Measurements from ENCODE around the gene STEEP1.
A peak's percentile ranks its signal among the peaks of the same experiment; 100 is the strongest.
"Not testable (repeated sequence)": the region's sequence is repeated elsewhere in the genome, so short reads cannot be mapped to it uniquely, and the experiment has no call there.

The STEEP1 gene

DNA sequence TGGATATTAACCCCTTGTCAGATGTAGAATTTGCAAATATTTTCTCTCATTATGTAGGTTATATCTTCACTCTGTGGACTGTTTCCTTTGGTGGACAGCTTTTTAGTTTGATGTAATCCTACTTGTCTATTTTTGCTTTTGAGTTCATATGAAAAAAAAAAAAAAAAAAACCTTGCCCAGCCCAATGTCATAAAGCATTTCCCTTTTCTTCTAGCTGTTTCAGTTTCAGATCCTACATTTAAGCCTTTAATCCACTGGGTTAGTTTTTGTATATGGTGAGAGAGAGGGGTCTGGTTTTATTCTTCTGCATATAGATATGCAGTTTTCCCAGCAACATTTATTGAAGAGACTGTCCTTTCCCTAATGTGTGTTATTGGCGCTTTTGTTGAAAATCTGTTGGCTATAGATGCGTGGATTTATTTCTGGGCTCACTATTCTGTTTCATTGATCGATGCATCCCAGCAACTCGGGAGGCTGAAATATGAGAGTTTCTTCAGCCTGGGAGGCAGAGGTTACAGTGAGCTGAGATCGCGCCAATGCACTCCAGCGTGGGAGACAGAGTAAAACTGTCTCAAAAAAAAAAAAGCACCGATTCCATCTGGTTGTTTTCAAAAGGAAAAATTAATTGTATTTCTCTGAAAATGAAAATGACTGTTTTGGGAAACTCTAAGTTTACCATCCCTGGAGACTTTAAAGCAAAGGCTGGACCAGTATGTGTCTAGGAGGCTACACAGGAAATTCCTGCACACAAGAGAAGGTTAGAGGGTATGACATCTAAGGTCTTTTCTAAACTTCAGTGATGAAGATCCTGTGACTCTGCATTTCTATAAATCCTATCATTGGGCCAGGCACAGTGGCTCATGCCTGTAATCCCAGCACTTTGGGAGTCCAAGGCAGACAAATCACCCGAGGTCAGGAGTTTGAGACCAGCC lies 35.6 kb downstream of the STEEP1 start:
- DNase-seq, result no peak

DNA sequence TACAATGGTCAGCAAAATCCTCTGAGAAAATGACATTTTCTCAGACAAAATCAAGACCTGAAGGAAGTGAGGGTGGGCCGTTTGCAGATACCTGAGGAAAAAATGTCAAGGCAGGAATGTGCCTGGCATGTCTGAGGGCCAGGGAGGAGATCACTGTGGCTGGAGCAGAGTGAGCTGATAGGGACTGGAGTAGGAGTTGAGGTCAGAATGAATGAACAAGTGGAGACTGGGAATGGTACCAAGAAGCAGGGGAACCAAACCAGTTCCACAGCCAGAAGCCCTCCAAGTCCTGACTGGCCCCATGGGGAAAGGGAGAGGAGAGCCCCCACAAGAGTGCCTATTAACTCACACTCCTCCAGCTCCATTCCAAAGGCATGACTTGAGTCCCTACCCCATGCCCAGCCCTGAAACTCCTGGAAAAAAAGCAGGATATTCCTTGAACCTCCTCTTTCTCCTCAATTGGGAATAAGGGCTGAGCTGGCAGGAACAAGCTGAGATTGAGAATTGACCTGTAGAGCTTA lies 41.5 kb downstream of the STEEP1 start:
- no peak for DNase-seq

DNA sequence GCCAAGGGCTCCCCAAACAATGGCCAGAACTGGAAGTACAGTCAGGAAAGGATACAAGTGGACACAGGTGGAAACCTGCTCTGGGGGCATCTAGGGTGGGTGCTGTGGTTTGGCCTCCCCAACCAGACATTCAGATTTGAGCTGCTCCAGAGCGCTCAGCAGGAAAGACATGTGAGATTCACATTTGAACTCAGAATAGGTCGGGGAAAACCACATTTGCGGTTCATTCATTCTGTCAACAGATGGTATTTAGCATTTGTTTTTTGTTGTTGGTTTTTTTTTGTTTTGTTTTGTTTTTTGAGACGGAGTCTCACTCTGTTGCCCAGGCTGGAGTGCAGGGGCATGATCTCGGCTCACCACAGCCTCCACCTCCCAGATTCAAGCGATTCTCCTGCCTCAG lies 44.0 kb downstream of the STEEP1 start:
- no peak for DNase-seq

DNA sequence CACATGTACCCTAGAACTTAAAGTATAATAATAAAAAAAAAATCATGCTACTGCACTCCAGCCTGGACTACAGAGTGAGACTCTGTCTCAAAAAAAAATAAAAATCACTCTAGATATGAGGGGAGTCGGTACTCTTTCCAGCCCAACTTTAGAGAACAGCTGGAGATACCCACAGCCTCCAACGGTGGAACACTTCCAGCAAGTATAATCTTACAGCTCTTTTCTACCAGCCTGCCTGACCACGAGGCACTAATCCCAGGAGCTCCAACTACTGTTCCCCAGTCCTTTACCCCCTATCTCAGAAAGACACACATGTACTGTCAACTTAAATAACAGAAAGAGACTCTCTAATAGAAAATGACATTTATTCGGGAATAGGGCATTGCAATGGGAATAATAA lies 46.8 kb downstream of the STEEP1 start:
- DNase-seq, result no peak

DNA sequence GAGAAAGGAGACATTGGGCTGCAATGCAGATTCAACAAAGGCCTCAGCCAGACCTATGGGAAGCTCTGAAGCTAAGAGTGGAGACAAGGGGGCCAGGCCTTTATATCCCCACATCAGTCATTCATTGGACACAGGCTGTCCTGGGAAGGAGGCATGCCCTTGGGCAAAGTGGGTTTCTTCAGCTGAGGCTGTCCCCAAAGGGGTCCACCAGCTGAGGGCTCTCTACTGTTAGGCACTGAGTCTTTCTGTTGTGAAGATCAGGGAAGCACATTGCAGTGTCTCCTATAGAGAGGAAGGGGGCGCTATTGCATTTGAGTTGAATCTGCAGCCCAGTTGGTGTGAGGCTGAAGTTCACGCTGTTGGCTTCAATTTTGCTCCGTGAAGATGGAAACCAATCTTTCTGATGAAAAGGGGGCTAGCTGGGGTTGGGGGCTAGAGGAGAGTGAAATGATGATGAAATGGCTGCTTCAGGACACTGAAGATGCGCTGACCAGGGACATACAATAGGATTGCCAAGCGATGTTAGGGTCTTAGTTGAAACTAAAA lies 49.0 kb downstream of the STEEP1 start:
- DNase-seq, result peak; percentile 61

DNA sequence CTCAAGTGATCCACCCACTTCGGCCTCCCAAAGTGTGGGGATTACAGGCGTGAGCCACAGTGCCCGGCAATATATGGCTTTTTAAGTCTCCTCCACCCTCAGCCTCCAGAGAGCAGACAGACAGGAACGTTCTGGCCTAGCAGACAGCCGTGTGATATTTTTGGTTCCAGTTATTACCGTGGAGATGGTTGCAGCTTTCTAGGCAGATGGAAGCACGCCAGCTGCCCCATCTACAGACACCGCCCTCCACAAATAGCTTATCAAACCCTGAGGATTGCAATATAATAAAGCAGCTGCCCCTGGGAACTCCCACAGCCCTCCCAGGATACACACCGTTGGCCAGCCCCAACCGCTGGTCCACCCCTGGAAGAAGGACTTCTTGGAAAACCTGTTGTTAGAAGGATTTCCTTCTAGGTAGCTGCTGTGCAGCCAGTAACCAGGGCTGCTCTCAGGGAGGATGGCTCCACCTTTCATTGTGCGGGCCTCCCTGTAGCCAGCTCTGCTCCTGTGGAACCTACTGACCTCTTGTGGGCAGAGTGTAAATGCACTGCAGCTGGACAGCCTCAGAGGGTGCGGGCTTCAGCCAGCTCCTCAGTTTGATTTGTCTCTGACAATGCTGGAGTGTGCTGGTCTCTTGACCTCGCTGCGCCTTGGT lies 52.9 kb downstream of the STEEP1 start:
- DNase-seq, result peak; percentile 62

DNA sequence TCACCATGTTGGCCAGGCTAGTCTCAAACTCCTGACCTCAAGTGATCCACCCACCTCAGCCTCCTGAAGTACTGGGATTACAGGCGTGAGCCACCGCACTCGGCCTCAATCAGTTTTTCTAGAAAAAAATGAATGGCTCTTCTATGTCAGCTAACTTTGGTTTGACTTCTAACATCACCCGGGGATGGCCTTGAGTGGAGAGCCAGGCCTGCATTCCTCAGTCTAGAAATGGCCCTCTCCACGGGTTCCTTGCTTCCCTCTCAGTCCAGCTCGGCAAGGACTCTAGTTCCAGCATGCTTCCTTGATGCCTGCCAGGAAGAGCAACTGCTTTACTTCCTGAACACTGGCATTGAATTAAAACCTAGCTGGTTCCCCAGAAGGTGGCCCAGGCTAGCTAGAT lies 58.0 kb downstream of the STEEP1 start:
- no peak for DNase-seq

DNA sequence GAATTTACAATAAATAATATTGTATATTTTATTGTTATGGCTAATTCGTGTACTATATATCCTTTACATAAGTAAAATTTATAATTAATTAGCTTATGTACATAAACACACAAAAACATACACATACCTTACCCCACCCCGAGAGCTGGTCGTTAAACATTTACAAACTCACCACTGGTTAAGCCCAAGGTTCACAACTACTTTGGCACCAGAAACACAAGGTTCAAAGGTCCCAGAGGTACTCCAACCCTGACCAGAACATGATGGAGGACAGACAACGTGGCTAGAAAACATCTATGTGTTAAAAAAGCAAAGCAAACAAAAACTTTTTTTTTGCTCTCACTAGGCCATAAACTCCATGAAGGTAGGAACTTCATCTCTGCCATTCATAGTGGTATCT lies 59.3 kb downstream of the STEEP1 start:
- DNase-seq, result no peak

DNA sequence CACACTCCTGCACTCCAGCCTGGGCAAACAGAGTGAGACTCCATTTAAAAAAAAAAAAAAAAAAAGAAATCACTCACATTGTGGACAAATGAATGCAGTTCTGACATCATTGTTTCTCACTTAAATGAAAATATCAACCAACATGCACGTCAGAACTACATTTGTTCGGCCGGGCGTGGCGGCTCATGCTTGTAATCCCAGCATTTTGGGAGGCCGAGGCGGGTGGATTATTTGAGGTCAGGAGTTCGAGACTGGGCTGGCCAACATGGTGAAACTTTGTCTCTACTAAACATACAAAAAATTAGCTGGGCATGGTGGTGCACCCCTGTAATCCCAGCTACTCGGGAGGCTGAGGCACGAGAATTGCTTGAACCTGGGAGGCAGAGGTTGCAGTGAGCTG lies 60.1 kb downstream of the STEEP1 start:
- DNase-seq, result not testable (repeated sequence)

DNA sequence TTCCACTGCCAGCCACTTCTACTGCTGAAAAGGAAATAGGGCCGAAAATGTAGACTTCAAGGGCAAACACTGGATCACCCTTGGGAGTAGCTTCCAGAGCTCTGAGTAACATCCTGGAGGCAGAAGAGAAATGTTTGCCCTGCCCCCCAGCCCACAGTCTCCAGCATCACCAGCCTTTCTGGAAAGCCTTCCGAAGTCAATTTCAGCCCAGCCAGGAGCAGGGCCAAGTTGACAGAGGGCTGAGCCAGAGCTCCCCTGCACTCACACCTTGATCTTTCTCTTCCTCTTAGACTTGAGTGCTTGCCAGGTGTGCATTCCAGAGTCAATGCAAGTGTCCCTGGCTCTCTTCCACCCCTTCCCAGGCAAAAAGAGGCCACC lies 61.7 kb downstream of the STEEP1 start:
- DNase-seq, result peak; percentile 91

DNA sequence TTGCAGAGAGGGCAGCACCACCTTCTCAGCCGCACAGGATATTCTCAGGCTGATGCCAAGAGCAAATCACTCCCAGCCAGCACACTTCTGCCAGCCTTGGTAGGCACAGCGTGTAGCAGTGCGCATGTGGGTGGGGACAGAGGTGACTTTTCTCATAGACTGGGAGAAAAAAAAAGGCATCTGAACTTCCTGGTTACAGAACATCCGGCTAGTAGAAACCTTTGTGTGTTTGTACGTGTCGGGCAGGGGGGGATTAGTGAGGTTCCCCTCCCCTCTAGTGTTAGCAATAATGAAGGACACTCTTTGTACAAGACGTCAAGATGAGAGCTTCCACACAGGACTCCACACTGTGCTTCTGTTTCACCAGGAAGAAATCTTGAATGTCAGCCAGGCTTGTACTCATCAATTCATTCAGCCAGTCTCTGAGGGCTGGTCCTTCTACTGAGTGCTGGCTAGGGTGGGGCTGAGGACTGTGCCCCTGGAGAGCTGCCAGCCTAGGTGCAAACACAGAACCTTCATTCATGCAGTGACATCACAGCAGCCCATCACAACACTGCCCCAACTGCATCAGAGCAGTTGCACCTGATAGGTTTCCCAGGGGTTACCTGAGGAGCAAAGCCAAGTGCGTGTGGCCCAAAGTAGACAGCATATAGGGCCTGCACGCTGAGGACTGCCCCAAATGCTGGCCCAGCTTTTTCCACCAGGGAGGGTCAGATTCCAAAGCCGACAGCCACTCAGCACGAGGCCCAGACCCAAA lies 62.3 kb downstream of the STEEP1 start:
- peak; percentile 62 for DNase-seq

DNA sequence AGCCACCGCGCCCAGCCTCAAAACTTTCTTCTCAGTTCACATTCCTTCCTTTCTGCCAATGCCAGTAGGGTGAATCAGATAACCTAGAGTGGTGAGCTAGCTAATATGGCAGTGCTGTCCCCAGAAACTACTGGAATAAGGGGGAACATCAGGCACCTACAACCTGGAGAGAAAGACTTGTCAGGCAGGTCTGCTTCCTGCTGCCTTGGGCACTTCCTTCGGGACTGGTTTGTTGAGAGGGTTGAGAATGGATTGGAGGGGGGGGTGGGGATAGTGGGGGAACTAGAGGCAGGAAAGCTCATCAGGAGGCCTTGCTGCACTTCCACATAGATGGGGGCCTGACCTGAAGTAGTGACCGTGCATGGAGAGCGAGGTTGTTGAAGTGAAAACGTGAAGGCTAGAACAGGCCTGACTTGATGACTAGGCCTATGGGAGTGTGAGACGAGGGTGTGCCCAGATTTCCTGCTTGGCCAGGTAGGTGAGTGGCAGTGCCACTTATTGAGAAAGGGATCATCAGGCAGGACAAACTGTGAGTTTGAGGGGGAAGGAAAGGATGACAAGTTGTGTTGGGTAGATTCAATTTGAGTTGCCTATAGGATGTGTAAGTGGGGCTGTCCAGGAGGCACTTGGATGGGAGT lies 63.6 kb downstream of the STEEP1 start:
- no peak for DNase-seq

DNA sequence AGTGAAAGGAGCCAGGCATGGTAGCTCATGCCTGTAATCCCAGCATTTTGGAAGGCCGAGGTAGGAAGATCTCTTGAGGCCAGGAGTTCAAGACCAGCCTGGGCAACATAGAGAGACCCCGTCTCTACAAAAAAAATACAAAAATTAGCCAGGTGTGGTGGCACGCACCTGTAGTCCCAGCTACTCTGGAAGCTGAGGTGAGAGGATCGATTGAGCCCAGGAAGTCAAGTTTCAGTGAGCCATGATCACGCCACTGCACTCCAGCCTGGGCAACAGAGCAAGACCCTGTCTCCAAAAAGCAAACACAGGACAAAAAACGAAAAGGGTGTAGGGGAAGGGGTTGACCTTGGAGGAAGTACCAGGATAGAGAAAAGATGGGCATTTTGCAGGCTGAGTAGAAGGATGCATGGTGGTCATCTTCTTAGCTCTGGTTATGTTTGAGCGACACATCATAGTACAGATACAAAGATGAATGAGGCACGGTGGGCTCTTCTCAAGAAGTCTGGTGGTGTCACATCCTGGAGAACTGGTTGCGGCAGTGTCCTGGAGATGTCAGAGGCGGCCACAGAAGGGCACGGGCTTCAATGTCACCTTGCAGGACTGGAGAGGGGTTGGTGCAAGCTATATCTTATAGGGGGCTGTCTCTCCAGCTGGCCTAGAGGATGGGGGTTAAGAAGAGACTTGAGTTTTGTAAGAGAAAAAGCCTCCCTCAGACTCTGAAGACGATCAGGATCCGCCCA lies 65.0 kb downstream of the STEEP1 start:
- no peak for DNase-seq

DNA sequence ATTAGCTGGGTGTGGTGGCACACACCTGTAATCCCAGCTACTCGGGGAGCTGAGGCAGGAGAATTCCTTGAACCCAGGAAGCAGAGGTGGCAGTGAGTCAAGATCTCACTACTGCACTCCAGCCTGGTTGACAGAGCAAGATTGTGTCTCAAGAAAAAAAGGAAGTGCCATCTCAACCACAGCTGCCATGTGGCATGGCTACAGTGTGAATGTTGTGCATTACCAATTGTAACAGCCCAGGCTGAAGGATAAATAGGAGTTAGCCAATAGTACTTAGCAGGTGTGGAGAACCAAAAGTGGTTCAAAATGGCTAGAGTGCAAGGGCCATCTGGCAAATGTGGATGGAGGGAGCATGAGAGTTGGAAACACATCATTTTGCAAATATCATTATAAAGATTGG lies 68.0 kb downstream of the STEEP1 start:
- DNase-seq, result no peak

DNA sequence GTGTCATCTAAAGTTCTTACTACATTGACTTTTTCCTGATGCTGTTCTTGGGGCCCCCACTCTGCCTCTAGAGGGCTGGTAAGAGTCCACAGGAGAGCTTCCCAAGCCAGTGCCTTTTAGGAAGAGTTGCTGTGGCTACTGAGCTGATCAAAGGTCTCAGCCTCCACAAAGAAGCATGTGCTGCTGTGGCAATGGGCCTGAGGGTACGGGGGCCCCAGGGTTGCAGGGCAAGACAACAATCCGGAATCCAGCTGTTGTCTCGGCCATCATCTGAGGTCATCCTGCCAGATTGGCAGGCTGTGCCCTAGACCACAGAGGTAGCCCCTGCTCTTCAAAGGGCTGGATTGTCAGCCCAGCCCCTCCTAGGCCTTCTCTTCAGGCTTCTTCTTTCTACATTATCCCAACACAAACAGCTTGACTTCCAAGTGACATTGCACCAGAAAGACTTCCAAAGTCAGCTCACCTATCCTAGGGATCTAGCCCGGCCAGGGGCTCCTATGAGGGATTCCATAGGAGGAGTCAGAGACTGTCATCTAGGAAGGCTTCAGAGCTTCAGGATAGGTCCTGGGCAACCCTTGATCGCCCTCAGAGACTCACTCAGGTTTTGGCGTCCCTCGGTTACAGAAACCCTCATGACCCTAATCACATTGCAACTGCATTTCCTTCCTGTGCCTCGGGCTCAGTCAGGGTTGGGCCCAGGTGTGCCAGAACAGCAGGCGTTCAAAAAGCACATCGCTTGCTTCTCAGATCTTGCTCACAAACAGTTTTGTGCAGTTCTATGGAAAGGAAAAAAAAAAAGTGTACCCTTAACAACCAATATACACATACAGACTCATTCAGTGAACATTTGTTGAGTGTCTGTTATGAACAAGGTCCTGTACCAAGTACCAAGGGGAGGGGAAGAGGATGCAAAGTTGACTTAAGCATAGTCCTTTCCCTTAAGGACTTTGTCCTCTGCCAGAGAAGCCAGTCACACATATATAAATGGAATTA lies 69.2 kb downstream of the STEEP1 start:
- no peak for DNase-seq

DNA sequence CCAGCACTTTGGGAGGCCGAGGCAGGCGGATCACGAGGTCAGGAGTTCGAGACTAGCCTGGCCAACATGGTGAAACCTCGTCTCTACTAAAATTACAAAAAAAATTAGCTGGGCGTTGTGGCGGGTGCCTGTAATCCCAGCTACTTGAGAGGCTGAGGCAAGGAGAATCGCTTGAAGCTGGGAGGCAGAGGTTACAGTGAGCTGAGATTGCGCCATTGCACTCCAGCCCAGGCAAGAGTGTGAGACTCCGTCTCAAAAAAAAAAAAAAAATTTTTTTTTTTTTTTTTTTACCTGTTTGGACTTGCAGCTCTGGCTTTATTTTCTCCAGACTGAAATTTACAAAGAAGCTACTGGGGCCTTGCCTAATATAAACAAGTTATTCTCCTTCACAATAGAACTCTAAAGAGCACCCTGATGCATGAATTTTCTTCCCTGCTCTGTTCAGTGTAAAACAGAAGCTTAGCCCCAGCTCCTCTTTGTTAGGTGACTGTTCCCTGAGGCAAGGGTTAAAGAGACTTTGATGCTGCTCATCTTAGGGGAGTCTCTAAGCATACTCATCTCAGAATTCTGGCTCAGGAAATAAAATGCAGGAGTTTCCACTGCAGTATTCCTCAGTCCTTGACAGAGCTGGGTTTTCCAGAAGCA lies 71.2 kb downstream of the STEEP1 start:
- not testable (repeated sequence) for DNase-seq

DNA sequence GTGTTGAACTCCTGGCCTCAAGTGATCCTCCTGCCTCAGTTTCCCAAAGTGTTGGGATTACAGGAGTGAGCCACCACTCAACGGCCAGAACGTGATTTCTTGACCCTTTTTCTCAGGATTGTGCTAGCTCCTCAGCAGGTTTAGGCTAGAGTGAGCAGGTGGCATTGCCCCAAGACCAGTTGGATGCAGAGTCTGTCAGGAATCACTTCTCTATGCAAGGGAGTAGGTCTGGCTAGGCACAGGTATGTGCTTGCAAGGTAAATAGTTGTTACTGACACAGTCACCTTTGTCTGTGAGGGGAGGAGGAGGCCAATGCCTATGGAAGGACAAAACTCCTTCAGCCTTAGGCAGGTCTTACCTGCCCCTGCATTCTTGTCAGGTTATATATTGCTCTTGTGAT lies 72.7 kb downstream of the STEEP1 start:
- no peak for DNase-seq

DNA sequence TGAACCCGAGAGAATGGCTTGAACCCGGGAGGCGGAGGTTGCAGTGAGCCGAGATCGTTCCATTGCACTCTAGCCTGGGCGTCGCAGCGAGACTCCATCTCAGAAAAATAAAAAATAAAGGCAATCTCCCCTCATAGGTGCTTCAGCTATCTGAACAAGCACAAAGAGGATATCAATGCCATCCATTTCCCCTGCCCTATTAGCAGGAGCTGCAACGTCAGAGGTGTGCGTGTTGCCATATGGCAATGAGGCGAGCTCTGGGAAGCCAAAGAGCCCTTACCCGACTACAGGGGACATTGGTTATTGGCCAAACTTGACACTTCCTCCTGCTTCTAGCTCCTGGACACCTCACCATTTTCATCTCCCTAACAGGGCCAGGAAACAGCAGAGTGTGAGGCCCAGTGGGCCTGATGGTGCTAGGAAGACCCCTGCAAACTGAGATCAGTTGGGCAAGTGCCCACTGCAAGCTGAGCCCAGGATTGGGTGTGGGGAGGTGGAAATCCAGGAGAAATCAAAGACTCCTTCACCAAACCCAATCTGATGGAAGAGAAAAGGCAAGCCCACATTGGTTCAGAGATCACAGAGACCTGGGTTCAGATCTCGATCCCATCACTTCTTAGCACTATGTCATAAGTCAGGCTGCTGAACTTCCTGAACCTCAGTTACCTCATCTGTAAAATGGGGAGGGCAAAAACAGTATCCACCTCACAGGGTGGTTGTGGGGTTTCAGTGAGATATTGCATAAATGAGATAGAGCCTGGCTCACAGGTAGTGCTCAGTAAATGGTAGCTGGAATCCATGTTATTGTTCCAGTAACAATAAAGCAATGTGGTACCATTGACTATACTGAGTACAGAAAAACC lies 75.8 kb downstream of the STEEP1 start:
- no peak for DNase-seq

DNA sequence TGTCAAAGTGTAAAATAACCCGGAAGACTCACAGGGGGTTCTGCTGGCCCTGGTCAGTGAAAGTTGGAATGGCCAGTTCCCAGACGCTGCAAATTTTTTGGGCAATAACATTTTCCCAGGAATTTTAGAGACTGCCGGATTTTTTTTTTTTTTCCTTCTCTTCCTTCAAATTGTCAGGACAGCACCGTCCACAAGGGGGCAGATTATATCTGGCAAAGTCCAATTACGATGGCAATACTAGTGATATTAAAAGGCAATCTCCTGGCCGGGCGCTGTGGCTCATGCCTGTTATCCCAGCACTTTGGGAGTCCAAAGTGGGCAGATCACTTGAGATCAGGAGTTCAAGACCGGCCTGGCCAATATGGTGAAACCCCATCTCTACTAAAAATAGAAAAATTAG lies 76.5 kb downstream of the STEEP1 start:
- peak; percentile 47 for DNase-seq
